LNCAP (cell line): ENCODE data around the gene ARID4B.

ENCODE experiments used
- CTCF ChIP-seq: fragments of 450-650 bp; IDR thresholded peaks from 2 replicates; pipeline ENCODE4 v1.5.1; 2017; ENCODE audit warnings: mild to moderate bottlenecking

The ARID4B gene

DNA sequence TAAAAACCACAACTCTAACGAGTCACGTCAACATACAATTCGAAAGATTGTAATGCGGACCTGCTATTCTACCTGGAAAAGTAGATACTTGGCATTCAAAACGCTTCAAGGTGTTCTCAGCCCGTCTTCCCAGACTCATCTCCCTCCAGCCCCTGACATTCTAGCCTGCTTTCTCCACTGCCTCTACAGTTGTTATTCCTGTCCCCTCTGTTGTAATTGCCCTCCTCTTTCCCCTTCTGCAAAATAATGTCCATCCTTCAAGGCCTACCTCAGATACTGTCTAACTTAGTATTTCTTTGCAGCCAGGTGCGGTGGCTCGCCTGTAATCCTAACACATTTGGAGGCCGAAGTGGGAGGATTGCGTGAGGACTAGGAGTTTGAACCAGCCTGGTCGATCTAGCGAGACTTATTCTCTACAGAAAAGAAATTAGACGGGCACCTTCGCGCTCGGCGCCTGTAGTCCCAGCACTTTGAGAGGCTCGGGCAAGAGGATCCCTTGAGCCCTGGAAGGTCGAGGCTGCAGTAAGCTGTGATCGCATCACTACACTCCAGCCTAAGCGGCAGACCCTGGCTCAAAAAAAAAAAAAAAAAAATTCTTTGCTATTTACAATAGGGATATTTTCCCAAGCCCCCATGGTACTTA, 166.2 kb downstream of the ARID4B start:
- TF ChIP-seq CTCF: no peak

DNA sequence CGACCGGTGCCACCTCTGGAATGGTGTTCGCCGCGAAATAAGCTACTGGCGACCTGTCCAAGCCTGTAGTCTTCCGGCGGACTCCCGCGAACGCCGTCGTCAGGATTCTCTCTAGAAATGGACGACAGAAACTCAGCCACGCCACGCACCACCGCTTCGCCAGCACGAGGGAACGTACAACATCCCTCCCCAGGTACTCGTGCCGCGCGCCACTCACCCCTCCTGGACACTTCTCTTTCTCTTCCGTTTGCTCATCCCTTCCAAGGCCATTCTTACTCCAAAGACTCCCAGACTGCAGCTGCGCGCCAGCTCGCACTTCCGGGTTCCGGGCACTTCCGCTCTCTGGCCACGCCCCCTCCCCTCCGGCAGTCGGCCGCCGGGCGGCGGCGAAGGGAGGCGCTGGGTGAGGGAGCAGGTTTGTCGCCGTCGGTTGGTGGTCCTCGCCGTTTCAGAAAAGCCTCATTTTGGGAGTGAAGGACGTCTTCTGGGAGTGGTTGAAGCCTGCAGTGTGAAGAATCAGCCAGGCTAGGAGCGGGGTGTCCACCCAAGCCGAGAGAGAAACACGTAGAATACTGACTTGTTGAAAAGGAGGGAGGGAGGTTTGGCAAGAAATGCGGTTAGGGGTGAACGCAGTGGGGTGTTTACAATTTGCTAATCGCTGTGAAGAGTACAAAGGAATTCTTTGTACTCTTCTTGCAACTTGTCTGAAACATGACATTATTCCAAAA, 166.9 kb downstream of the ARID4B start, which contains the start of gene RBM34:
Gene RBM34 (minus strand): TSS at position 294 of the 728 bp plus-strand sequence. CDS start 24 bp downstream, at position 270.
- TF ChIP-seq CTCF: no peak

DNA sequence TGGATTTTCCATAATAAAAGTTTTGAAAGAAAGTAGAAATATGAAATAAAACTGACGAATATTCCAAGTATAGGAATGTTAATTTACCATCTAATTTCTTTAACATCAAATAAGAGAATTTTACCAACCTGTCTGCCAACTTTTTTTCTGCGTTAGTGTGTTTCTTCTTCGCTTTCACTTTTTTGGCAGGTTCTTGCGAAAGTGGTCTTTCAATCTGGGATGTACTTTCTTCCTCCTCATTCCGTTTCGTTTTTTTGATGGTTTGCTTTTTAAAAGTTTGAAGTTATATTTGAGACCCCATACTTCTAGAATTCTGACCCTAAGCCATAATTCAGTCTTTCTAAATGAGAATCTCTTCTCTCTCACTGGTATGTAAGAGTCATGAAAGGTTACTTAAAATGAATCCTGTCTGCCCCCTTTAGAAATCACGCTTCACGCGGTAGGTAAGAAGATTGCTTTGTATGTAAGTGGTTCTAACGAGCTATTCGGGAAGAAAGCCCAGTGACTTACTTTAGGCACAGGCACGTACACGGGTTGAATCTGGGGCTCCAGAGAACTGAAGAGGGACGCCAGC, 167.5 kb downstream of the ARID4B start:
- TF ChIP-seq CTCF: no peak

DNA sequence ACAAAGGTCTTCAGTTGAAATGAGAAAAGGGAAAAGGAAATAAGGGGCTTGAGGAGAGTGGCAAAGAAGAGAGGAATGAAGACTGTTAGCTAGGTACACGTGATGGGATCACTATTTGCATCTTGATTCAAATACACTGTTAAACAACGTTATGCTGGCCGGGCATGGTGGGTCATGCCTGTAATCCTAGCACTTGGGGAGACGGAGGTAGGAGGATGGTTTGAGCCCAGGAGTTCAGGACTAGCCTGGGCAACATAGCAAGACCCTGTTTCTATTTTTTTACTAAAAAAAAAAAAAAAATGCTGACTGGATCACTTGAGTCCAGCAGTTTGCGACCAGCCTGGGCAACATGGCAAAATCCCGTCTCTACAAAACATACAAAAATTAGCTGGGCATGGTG, 169.3 kb downstream of the ARID4B start:
- no peak for TF ChIP-seq CTCF

DNA sequence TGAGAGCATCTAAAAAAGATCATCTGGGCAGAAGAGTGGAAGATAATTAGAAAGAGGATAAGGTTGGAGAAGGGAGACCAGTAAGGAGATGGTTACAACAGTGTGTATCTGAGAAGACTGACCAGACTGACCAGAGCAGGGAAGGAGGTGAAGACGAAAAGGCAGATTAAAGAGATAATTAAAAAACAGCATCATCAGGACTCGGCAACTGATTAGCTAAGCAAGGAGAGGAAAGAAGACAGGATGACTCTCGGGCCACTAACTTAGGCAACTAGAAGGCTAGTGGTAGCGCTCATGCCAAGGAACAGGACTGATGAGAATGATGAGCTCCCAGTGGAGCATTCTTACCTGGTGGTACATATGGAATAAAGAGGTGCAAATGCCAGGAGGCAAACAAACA, 170.8 kb downstream of the ARID4B start:
- TF ChIP-seq CTCF: no peak

GRCh38 chr1:235156740-235157139, 171.2 kb downstream of the ARID4B start:
- no peak for TF ChIP-seq CTCF

DNA sequence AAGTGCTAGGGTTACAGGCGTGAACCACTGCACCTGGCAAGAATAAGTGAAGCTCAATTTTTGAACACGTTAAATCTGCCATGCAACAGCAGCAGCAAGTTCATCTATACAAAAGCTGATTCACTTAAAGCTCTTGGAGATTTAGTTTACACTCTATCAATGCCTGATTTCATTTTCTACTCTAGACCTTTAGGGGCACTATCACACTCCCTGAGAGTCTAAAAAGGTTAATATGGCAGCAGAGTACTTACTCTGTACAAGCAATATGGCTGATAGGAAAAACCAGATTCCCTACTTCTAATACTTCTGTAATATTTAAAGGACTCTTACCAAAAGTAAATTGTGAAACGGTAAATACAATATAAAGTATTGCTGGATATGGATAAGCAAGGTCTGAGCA, 171.7 kb downstream of the ARID4B start:
- TF ChIP-seq CTCF: no peak
